ENCODE results near the gene COPB1. TPM values are rescaled to one million over a fixed set of nuclear protein-coding genes. Genes with fewer than 3 reads are reported as not detected.

COPB1 gene
- total RNA-seq, 2 experiments from 2014 or later = 81.7 to 93.4 TPM

DNA sequence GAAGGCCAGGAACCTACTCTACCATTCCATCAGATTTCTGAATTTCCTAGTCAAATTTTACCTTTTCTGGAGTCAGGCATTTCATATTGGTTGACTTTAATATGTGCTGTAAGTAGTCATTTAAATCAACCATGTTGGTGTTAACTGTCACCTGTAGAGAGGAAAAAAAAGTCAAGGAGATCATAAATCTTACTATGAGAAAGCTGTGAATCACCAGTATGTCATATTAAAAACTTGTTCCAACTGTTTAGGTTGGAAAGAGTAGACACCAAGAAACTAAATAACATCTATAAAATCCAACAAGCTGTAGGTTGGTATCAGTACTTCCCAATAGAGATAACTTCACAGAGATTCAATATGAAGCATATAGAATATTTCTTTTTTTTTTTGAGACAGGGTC, 39.5 kb downstream of the COPB1 start:
- Histone ChIP-seq H2AFZ (ENCODE audit: low read length) (no peak overlapping the region), H3K27ac (ENCODE audit: low read depth, low read length, poor library complexity, severe bottlenecking) (no peak overlapping the region), H3K9me2 (ENCODE audit: insufficient read depth, low read length) (no peaks in the 10 kb centered on the region), H3K9me3 (ENCODE audit: low read length) (no peaks in the 10 kb centered on the region), H3K36me3 (ENCODE audit: insufficient read depth, low read length) (peaks cover 97% of the 10 kb centered on the region), H3K79me2 (ENCODE audit: insufficient read depth, low read depth, low read length) (no peaks in the 10 kb centered on the region), H4K20me1 (ENCODE audit: insufficient read depth, low read length) (no peaks in the 10 kb centered on the region), H3K4me2 (ENCODE audit: low read length) (no peak overlapping the region), H3K4me3 (ENCODE audit: low read depth, low read length, poor library complexity, severe bottlenecking) (no peak overlapping the region), H3K4me1 (ENCODE audit: insufficient read depth, low read length, poor library complexity, severe bottlenecking) (no peaks in the 10 kb centered on the region)
- BruUV-seq (replicated peaks) = no TSS peak
- DNase-seq (ENCODE audit: low spot score) = no peak
- no peak for TF ChIP-seq EZH2phosphoT487 (IDR thresholded peaks at IDR 0.05; ENCODE audit: borderline replicate concordance, low read depth, low read length)
- TF ChIP-seq, protein P1, sequence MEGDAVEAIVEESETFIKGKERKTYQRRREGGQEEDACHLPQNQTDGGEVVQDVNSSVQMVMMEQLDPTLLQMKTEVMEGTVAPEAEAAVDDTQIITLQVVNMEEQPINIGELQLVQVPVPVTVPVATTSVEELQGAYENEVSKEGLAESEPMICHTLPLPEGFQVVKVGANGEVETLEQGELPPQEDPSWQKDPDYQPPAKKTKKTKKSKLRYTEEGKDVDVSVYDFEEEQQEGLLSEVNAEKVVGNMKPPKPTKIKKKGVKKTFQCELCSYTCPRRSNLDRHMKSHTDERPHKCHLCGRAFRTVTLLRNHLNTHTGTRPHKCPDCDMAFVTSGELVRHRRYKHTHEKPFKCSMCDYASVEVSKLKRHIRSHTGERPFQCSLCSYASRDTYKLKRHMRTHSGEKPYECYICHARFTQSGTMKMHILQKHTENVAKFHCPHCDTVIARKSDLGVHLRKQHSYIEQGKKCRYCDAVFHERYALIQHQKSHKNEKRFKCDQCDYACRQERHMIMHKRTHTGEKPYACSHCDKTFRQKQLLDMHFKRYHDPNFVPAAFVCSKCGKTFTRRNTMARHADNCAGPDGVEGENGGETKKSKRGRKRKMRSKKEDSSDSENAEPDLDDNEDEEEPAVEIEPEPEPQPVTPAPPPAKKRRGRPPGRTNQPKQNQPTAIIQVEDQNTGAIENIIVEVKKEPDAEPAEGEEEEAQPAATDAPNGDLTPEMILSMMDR (conservative IDR thresholded peaks at IDR 0.05; ENCODE audit: low read length) = no peak
- ChIA-PET CTCF (ENCODE audit: unreplicated experiment) (no interaction called here), POLR2A (interaction anchor here (1.2 kb wide), 1 partner anchor 10 kb away, joined by 4 read pairs; no protein-coding TSS in a partner anchor)
- intact Hi-C loops (cut with micrococcal nuclease; ENCODE audit: unreplicated experiment) = loop anchor here (5.0 kb wide), 1 partner anchor 37 kb away; the partner anchor contains the start of gene COPB1

DNA sequence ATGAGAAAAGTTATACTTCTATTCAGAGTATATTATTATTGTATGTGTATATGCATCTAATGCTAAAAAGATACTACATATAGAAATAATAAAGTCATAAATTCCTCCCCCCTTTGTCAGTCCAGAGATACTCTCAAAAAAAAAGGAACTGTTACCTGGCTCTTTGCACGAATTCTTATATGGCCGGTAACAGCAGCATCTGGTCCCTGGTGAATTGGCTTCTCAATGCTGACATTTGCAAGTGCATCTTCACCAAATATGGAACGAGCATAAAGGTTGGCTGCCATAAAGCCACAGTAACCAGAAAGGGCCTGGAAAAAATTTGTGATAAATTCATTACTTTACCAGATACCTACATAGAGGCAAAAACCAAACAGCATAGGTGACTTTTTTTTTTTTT, 41.2 kb downstream of the COPB1 start:
- ChIA-PET CTCF (ENCODE audit: unreplicated experiment) (no interaction called here), POLR2A (interaction anchor here (0.7 kb wide), 1 partner anchor 1054 kb away, joined by 3 read pairs; no protein-coding TSS in a partner anchor)
- no peaks in the 10 kb centered on the region for H3K79me2 ChIP-seq (ENCODE audit: insufficient read depth, low read depth, low read length)
- H4K20me1 ChIP-seq (ENCODE audit: insufficient read depth, low read length) = no peaks in the 10 kb centered on the region
- no peak overlapping the region for H2AFZ ChIP-seq (ENCODE audit: low read length)
- no TSS peak for BruUV-seq (replicated peaks)
- H3K27ac ChIP-seq (ENCODE audit: low read depth, low read length, poor library complexity, severe bottlenecking) = no peak overlapping the region
- intact Hi-C loops (cut with micrococcal nuclease; ENCODE audit: unreplicated experiment) = no loop called here
- no peaks in the 10 kb centered on the region for H3K9me2 ChIP-seq (ENCODE audit: insufficient read depth, low read length)
- TF ChIP-seq, protein P1 (conservative IDR thresholded peaks at IDR 0.05; ENCODE audit: low read length) = no peak
- TF ChIP-seq EZH2phosphoT487 (IDR thresholded peaks at IDR 0.05; ENCODE audit: borderline replicate concordance, low read depth, low read length) = no peak
- DNase-seq (ENCODE audit: low spot score) = no peak
- H3K4me3 ChIP-seq (ENCODE audit: low read depth, low read length, poor library complexity, severe bottlenecking) = no peak overlapping the region
- H3K4me2 ChIP-seq (ENCODE audit: low read length) = no peak overlapping the region
- no peaks in the 10 kb centered on the region for H3K4me1 ChIP-seq (ENCODE audit: insufficient read depth, low read length, poor library complexity, severe bottlenecking)
- no peaks in the 10 kb centered on the region for H3K9me3 ChIP-seq (ENCODE audit: low read length)
- H3K36me3 ChIP-seq (ENCODE audit: insufficient read depth, low read length) = peaks cover 84% of the 10 kb centered on the region

DNA sequence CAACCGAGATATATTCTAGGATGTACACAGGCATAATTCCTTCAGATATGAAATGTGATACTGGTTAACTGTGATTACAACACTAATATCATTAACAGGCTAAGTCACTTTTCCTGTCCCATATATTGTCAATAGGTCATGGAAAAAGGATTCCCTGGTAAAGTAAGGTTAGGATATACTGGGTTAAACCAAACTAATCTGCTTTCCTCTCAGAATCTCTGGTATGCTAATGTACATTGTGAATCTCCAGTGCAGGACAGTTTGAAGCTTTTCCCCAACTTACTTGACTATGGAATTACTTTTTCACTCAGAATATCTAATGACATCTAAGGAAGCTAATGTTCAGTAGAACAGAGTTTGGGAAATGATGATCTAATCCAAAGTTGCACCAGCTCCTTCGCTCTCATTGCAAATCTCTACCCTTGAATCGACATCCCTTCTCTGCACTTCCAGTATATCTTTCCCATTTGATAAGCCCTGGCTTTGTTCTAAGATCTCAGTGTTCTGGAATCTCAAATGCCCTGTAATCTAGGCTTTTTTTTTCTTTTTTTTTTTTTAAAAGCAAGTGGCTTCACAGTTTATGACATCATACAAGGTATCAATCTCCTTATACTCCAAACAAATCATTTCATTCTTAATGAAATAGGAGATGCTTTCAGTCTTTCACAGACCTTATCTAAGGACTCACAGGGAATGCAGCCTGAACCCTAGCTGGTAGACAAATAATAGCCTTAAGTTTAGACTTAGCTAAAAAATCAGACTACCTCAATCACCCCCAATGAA, 43.8 kb downstream of the COPB1 start:
- no peak overlapping the region for H3K4me2 ChIP-seq (ENCODE audit: low read length)
- no peak overlapping the region for H2AFZ ChIP-seq (ENCODE audit: low read length)
- H3K4me3 ChIP-seq (ENCODE audit: low read depth, low read length, poor library complexity, severe bottlenecking) = no peak overlapping the region
- H3K79me2 ChIP-seq (ENCODE audit: insufficient read depth, low read depth, low read length) = no peaks in the 10 kb centered on the region
- no TSS peak for BruUV-seq (replicated peaks)
- no peak for DNase-seq (ENCODE audit: low spot score)
- no peaks in the 10 kb centered on the region for H4K20me1 ChIP-seq (ENCODE audit: insufficient read depth, low read length)
- intact Hi-C loops (cut with micrococcal nuclease; ENCODE audit: unreplicated experiment) = no loop called here
- H3K27ac ChIP-seq (ENCODE audit: low read depth, low read length, poor library complexity, severe bottlenecking) = no peak overlapping the region
- H3K4me1 ChIP-seq (ENCODE audit: insufficient read depth, low read length, poor library complexity, severe bottlenecking) = peaks cover 4% of the 10 kb centered on the region
- no peaks in the 10 kb centered on the region for H3K9me2 ChIP-seq (ENCODE audit: insufficient read depth, low read length)
- POLR2A ChIA-PET = interaction anchor here (0.6 to 2.0 kb wide), 11 partner anchors 9 to 750 kb away, joined by 3 to 9 read pairs (median 4); no protein-coding TSS in a partner anchor
- H3K9me3 ChIP-seq (ENCODE audit: low read length) = no peaks in the 10 kb centered on the region
- CTCF ChIA-PET (ENCODE audit: unreplicated experiment) = interaction anchor here (1.1 kb wide), 1 partner anchor 34 kb away, joined by 3 read pairs; no protein-coding TSS in a partner anchor
- TF ChIP-seq EZH2phosphoT487 (IDR thresholded peaks at IDR 0.05; ENCODE audit: borderline replicate concordance, low read depth, low read length) = no peak
- TF ChIP-seq, protein P1 (conservative IDR thresholded peaks at IDR 0.05; ENCODE audit: low read length) = no peak
- H3K36me3 ChIP-seq (ENCODE audit: insufficient read depth, low read length) = peaks cover 59% of the 10 kb centered on the region
